NB4 (cell line): Measurements from ENCODE around the gene KLHDC7A.

Experiments
- CTCF ChIP-seq: IDR thresholded peaks from one replicate; pipeline ENCODE4 v1.5.1; 2012; ENCODE audit warnings: low read depth, low read length
- MAX ChIP-seq: IDR thresholded peaks from 2 replicates; pipeline ENCODE4 v1.6.1; 2011; ENCODE audit warnings: low read depth, low read length
- MYC ChIP-seq: IDR thresholded peaks from 2 replicates; pipeline ENCODE4 v1.6.1; 2011; ENCODE audit warnings: low read depth, low read length
- POLR2A ChIP-seq: IDR thresholded peaks from 2 replicates; pipeline ENCODE4 v1.6.1; 2011; ENCODE audit warnings: mild to moderate bottlenecking; ENCODE audit not compliant: insufficient read length; ENCODE audit errors: extremely low read depth

- TF ChIP-seq CTCF (no peak), MYC (no peak), MAX (no peak), POLR2A (no peak)
Measured at GRCh38 chr1:18496056-18496455, 15.3 kb downstream of the KLHDC7A start.
